Neutrophil (primary cell): ENCODE data around the gene XAF1.

ENCODE experiments used
- H3K27ac ChIP-seq: fragments of 200-600 bp; sonication (generic); 2 replicates; pipeline ENCODE4 v1.5.1; 2016; ENCODE audit warnings: mild to moderate bottlenecking, moderate library complexity
- H3K27me3 ChIP-seq: fragments of 200-600 bp; sonication (generic); 2 replicates; pipeline ENCODE4 v1.6.0; 2016; ENCODE audit warnings: mild to moderate bottlenecking
- H3K36me3 ChIP-seq: fragments of 200-600 bp; sonication (generic); 2 replicates; pipeline ENCODE4 v1.5.1; 2017
- H3K4me1 ChIP-seq, 2 experiments: fragments of 200-600 bp in 1 of 2; sonication (generic) in 1 of 2; 1 replicate in 1 of 2; 2 replicates in 1 of 2; pipeline versions ENCODE4 v1.5.1 to v1.6.1; 2013 to 2016; ENCODE audit warnings: low read depth in 1 of 2, low read length in 1 of 2, mild to moderate bottlenecking in 1 of 2, moderate library complexity in 1 of 2; ENCODE audit not compliant: control insufficient read depth in 1 of 2, insufficient read depth in 1 of 2
- H3K4me3 ChIP-seq, 2 experiments: fragments of 200-600 bp in 1 of 2; sonication (generic) in 1 of 2; 1 replicate in 1 of 2; 2 replicates in 1 of 2; pipeline ENCODE4 v1.5.1; 2013 to 2016; ENCODE audit warnings: low read depth in 1 of 2, low read length in 1 of 2, mild to moderate bottlenecking in 1 of 2, moderate library complexity in 1 of 2
- H3K9me3 ChIP-seq: fragments of 200-600 bp; sonication (generic); 2 replicates; pipeline ENCODE4 v1.5.1; 2016
- TF ChIP-seq, protein P1 (sequence below): fragments of 200-600 bp; sonication (generic); IDR thresholded peaks from 2 replicates; pipeline ENCODE4 v1.5.1; 2016; ENCODE audit warnings: antibody characterized with exemption

XAF1 gene

DNA sequence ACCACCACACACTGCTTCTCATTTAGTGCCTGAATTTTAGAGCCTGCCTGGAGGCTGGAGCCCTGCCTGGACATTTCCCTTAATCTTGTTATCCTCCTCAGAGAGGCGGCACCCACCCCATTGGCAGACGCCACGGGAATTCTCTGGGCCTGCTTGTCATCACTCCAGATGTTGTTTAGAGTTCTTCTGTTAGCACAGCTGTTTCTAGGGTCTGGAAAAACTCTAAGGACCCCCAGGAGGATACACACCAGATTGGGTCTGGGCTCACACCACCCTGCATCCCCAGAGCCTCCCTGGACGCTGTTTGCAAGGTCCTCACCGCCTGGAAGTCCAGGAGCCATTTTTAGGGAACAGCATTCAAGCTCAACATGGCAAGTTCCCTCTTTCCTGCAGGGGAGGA lies 565 bp upstream of the XAF1 start:
- TF ChIP-seq, protein P1, sequence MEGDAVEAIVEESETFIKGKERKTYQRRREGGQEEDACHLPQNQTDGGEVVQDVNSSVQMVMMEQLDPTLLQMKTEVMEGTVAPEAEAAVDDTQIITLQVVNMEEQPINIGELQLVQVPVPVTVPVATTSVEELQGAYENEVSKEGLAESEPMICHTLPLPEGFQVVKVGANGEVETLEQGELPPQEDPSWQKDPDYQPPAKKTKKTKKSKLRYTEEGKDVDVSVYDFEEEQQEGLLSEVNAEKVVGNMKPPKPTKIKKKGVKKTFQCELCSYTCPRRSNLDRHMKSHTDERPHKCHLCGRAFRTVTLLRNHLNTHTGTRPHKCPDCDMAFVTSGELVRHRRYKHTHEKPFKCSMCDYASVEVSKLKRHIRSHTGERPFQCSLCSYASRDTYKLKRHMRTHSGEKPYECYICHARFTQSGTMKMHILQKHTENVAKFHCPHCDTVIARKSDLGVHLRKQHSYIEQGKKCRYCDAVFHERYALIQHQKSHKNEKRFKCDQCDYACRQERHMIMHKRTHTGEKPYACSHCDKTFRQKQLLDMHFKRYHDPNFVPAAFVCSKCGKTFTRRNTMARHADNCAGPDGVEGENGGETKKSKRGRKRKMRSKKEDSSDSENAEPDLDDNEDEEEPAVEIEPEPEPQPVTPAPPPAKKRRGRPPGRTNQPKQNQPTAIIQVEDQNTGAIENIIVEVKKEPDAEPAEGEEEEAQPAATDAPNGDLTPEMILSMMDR: no peak
- no peaks in the 10 kb centered on the region for H3K9me3 ChIP-seq
- H3K36me3 ChIP-seq: peaks cover 20% of the 10 kb centered on the region
- peak overlapping the region; percentile 61 to 67 for H3K4me3 ChIP-seq
- peaks cover 33 to 40% of the 10 kb centered on the region in 2 experiments for H3K4me1 ChIP-seq
- H3K27ac ChIP-seq: peak overlapping the region; percentile 79
- H3K27me3 ChIP-seq: no peaks in the 10 kb centered on the region

GRCh38 chr17:6756425-6757031 lies 682 bp downstream of the XAF1 start:
- no peaks in the 10 kb centered on the region for H3K9me3 ChIP-seq
- TF ChIP-seq, protein P1: no peak
- peak overlapping the region; percentile 79 for H3K27ac ChIP-seq
- H3K4me1 ChIP-seq: peaks cover 33 to 40% of the 10 kb centered on the region in 2 experiments
- no peaks in the 10 kb centered on the region for H3K27me3 ChIP-seq
- H3K4me3 ChIP-seq: peak overlapping the region; percentile 61 to 67
- H3K36me3 ChIP-seq: peaks cover 31% of the 10 kb centered on the region

- Histone ChIP-seq H3K27ac (no peak overlapping the region), H3K9me3 (no peaks in the 10 kb centered on the region), H3K36me3 (peaks cover 43% of the 10 kb centered on the region), H3K4me3 (no peak overlapping the region), H3K4me1 (peaks cover 28 to 32% of the 10 kb centered on the region in 2 experiments), H3K27me3 (no peaks in the 10 kb centered on the region)
- TF ChIP-seq, protein P1: no peak
These were observed 1.9 kb downstream of the XAF1 start for GRCh38 chr17:6757747-6758146.

DNA sequence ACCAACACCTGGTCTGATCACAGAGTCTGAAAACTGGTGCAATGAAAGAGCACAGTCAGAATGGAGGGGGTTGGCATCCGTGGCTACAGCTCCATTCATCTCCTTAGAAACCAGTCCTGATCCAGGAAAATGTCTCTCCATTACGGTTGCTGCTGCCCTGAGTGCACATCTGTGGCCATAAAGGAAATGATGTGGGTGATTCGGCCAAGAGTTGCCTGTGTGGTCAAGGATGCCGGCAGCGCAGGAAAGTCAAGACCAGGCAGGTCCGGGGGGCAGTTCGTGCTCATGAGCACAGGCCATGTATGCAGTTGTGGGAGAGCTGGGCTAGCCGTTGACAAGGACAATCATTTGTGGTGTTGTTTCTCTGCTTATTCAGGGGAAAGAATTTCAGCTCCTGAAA lies 5.9 kb downstream of the XAF1 start:
- peaks cover 7% of the 10 kb centered on the region in 2 experiments for H3K4me1 ChIP-seq
- TF ChIP-seq, protein P1: no peak
- no peaks in the 10 kb centered on the region for H3K9me3 ChIP-seq
- H3K27ac ChIP-seq: no peak overlapping the region
- H3K27me3 ChIP-seq: no peaks in the 10 kb centered on the region
- peaks cover 54% of the 10 kb centered on the region for H3K36me3 ChIP-seq
- no peak overlapping the region for H3K4me3 ChIP-seq

DNA sequence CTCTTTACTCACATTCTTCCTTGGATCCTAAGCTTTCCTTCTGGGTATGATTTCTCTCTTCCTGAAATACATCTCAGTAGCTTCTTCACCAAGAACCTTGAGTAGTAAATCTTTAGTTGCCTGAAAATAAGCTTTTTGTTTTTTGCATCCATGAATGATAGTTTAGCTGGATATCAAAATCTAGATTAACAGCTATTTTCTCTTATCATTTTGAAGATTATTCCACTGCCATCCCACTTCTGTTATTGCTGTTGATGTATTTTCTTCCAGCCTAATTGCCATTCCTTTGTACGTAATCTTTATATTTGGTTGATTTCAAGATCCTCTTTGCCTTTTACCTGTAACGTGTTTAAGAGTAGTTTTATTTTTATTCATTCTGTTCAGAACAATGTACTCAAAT lies 12.6 kb downstream of the XAF1 start:
- H3K4me3 ChIP-seq: no peak overlapping the region
- no peaks in the 10 kb centered on the region for H3K9me3 ChIP-seq
- H3K27ac ChIP-seq: no peak overlapping the region
- peaks cover 49% of the 10 kb centered on the region for H3K36me3 ChIP-seq
- H3K4me1 ChIP-seq: no peaks in the 10 kb centered on the region
- TF ChIP-seq, protein P1: no peak
- H3K27me3 ChIP-seq: no peaks in the 10 kb centered on the region
